ENCODE data around the gene MLANA.

The MLANA gene

GRCh38 chr9:5908918-5909317 lies 18.2 kb downstream of the MLANA start:
- H3K27ac Mint-ChIP-seq: no peak overlapping the region
- H3K4me3 Mint-ChIP-seq: no peak overlapping the region
- H3K27me3 Mint-ChIP-seq: no peaks in the 10 kb centered on the region
- H3K36me3 Mint-ChIP-seq: peaks cover 19% of the 10 kb centered on the region
- no peaks in the 10 kb centered on the region for H3K9me3 Mint-ChIP-seq (ENCODE audit: low read depth)
- peaks cover 6% of the 10 kb centered on the region for H3K4me1 Mint-ChIP-seq (ENCODE audit: low read depth)

- H3K36me3 Mint-ChIP-seq: peaks cover 16% of the 10 kb centered on the region
- H3K4me1 Mint-ChIP-seq (ENCODE audit: low read depth): peaks cover 6% of the 10 kb centered on the region
- no peaks in the 10 kb centered on the region for H3K9me3 Mint-ChIP-seq (ENCODE audit: low read depth)
- no peak overlapping the region for H3K27ac Mint-ChIP-seq
- H3K27me3 Mint-ChIP-seq: no peaks in the 10 kb centered on the region
- H3K4me3 Mint-ChIP-seq: no peak overlapping the region
Measured at GRCh38 chr9:5909976-5910375, 19.3 kb downstream of the MLANA start.

- Mint-ChIP-seq H3K4me3 (no peak overlapping the region), H3K27ac (no peak overlapping the region), H3K9me3 (ENCODE audit: low read depth) (no peaks in the 10 kb centered on the region), H3K27me3 (no peaks in the 10 kb centered on the region), H3K36me3 (peaks cover 12% of the 10 kb centered on the region), H3K4me1 (ENCODE audit: low read depth) (peaks cover 6% of the 10 kb centered on the region)
Measured at GRCh38 chr9:5910413-5911057, 19.8 kb downstream of the MLANA start.

GRCh38 chr9:5915438-5915837 lies 24.7 kb downstream of the MLANA start:
- Mint-ChIP-seq H3K27ac (no peak overlapping the region), H3K36me3 (peaks cover 22% of the 10 kb centered on the region), H3K27me3 (no peaks in the 10 kb centered on the region), H3K4me1 (ENCODE audit: low read depth) (peaks cover 4% of the 10 kb centered on the region), H3K4me3 (no peak overlapping the region), H3K9me3 (ENCODE audit: low read depth) (no peaks in the 10 kb centered on the region)

- H3K9me3 Mint-ChIP-seq (ENCODE audit: low read depth): no peaks in the 10 kb centered on the region
- no peaks in the 10 kb centered on the region for H3K27me3 Mint-ChIP-seq
- H3K27ac Mint-ChIP-seq: no peak overlapping the region
- H3K4me3 Mint-ChIP-seq: no peak overlapping the region
- H3K4me1 Mint-ChIP-seq (ENCODE audit: low read depth): no peaks in the 10 kb centered on the region
- peaks cover 30% of the 10 kb centered on the region for H3K36me3 Mint-ChIP-seq
Measured at GRCh38 chr9:5917273-5917672, 26.6 kb downstream of the MLANA start.

GRCh38 chr9:5917888-5918287 lies 27.2 kb downstream of the MLANA start:
- Mint-ChIP-seq H3K9me3 (ENCODE audit: low read depth) (no peaks in the 10 kb centered on the region), H3K36me3 (peaks cover 35% of the 10 kb centered on the region), H3K4me3 (no peak overlapping the region), H3K27me3 (no peaks in the 10 kb centered on the region), H3K27ac (no peak overlapping the region), H3K4me1 (ENCODE audit: low read depth) (no peaks in the 10 kb centered on the region)

- Mint-ChIP-seq H3K27ac (no peak overlapping the region), H3K4me1 (ENCODE audit: low read depth) (no peaks in the 10 kb centered on the region), H3K27me3 (no peaks in the 10 kb centered on the region), H3K4me3 (no peak overlapping the region), H3K36me3 (peaks cover 34% of the 10 kb centered on the region), H3K9me3 (ENCODE audit: low read depth) (no peaks in the 10 kb centered on the region)
Measured at GRCh38 chr9:5918460-5918859, 27.8 kb downstream of the MLANA start.

- Mint-ChIP-seq H3K27ac (no peak overlapping the region), H3K9me3 (ENCODE audit: low read depth) (no peaks in the 10 kb centered on the region), H3K36me3 (peaks cover 34% of the 10 kb centered on the region), H3K4me3 (no peak overlapping the region), H3K4me1 (ENCODE audit: low read depth) (no peaks in the 10 kb centered on the region), H3K27me3 (no peaks in the 10 kb centered on the region)
Measured at GRCh38 chr9:5920860-5921328, 30.2 kb downstream of the MLANA start.

GRCh38 chr9:5922192-5922591 lies 31.5 kb downstream of the MLANA start:
- Mint-ChIP-seq H3K4me1 (ENCODE audit: low read depth) (no peaks in the 10 kb centered on the region), H3K9me3 (ENCODE audit: low read depth) (no peaks in the 10 kb centered on the region), H3K27ac (no peak overlapping the region), H3K27me3 (no peaks in the 10 kb centered on the region), H3K36me3 (peaks cover 31% of the 10 kb centered on the region), H3K4me3 (no peak overlapping the region)

GRCh38 chr9:5931657-5932056 lies 41.0 kb downstream of the MLANA start:
- no peak overlapping the region for H3K4me3 Mint-ChIP-seq
- peaks cover 2% of the 10 kb centered on the region for H3K4me1 Mint-ChIP-seq (ENCODE audit: low read depth)
- peaks cover 3% of the 10 kb centered on the region for H3K36me3 Mint-ChIP-seq
- no peaks in the 10 kb centered on the region for H3K9me3 Mint-ChIP-seq (ENCODE audit: low read depth)
- no peak overlapping the region for H3K27ac Mint-ChIP-seq
- no peaks in the 10 kb centered on the region for H3K27me3 Mint-ChIP-seq

GRCh38 chr9:5938449-5938848 lies 47.8 kb downstream of the MLANA start:
- H3K4me3 Mint-ChIP-seq: no peak overlapping the region
- H3K36me3 Mint-ChIP-seq: peaks cover 4% of the 10 kb centered on the region
- no peaks in the 10 kb centered on the region for H3K27me3 Mint-ChIP-seq
- H3K9me3 Mint-ChIP-seq (ENCODE audit: low read depth): no peaks in the 10 kb centered on the region
- no peak overlapping the region for H3K27ac Mint-ChIP-seq
- H3K4me1 Mint-ChIP-seq (ENCODE audit: low read depth): no peaks in the 10 kb centered on the region

- Mint-ChIP-seq H3K36me3 (peaks cover 4% of the 10 kb centered on the region), H3K9me3 (ENCODE audit: low read depth) (no peaks in the 10 kb centered on the region), H3K4me3 (no peak overlapping the region), H3K4me1 (ENCODE audit: low read depth) (no peaks in the 10 kb centered on the region), H3K27me3 (no peaks in the 10 kb centered on the region), H3K27ac (no peak overlapping the region)
Measured at GRCh38 chr9:5939530-5939929, 48.8 kb downstream of the MLANA start.

GRCh38 chr9:5941214-5941613 lies 50.5 kb downstream of the MLANA start:
- Mint-ChIP-seq H3K4me1 (ENCODE audit: low read depth) (no peaks in the 10 kb centered on the region), H3K4me3 (no peak overlapping the region), H3K27me3 (no peaks in the 10 kb centered on the region), H3K27ac (no peak overlapping the region), H3K36me3 (peaks cover 4% of the 10 kb centered on the region), H3K9me3 (ENCODE audit: low read depth) (no peaks in the 10 kb centered on the region)

- no peaks in the 10 kb centered on the region for H3K27me3 Mint-ChIP-seq
- H3K4me1 Mint-ChIP-seq (ENCODE audit: low read depth): peaks cover 17% of the 10 kb centered on the region
Measured at GRCh38 chr9:5945112-5945511, 54.4 kb downstream of the MLANA start.

GRCh38 chr9:5947912-5948311 lies 57.2 kb downstream of the MLANA start:
- H3K4me1 Mint-ChIP-seq (ENCODE audit: low read depth): peaks cover 18% of the 10 kb centered on the region
- H3K9me3 Mint-ChIP-seq (ENCODE audit: low read depth): no peaks in the 10 kb centered on the region
- H3K4me3 Mint-ChIP-seq: no peak overlapping the region
- H3K27ac Mint-ChIP-seq: no peak overlapping the region
- H3K36me3 Mint-ChIP-seq: peaks cover 2% of the 10 kb centered on the region
- H3K27me3 Mint-ChIP-seq: no peaks in the 10 kb centered on the region

More at GRCh38 chr9:5945112-5945511, 54.4 kb downstream of the MLANA start:
- no peak overlapping the region for H3K27ac Mint-ChIP-seq
- H3K4me3 Mint-ChIP-seq: no peak overlapping the region
- peaks cover 4% of the 10 kb centered on the region for H3K36me3 Mint-ChIP-seq
- no peaks in the 10 kb centered on the region for H3K9me3 Mint-ChIP-seq (ENCODE audit: low read depth)

GRCh38 chr9:5949103-5949699 lies 58.5 kb downstream of the MLANA start:
- Mint-ChIP-seq H3K4me3 (peak overlapping the region; percentile 35), H3K27me3 (no peaks in the 10 kb centered on the region), H3K9me3 (ENCODE audit: low read depth) (no peaks in the 10 kb centered on the region), H3K4me1 (ENCODE audit: low read depth) (peaks cover 18% of the 10 kb centered on the region), H3K27ac (no peak overlapping the region), H3K36me3 (peaks cover 4% of the 10 kb centered on the region)
